WTC11 (cell line): Measurements from ENCODE around the gene MRPL40.

Source experiments
- CREM ChIP-seq: sonication (generic); formaldehyde crosslinking; IDR thresholded peaks from 2 replicates; pipeline ENCODE4 v1.8.1; 2022; ENCODE audit warnings: mild to moderate bottlenecking, missing genetic modification reagents, moderate library complexity
- MXD4 ChIP-seq: fragments of 250-450 bp; sonication (Bioruptor Pico); IDR thresholded peaks from 2 replicates; pipeline ENCODE4 v1.8.0; 2021; ENCODE audit warnings: mild to moderate bottlenecking, moderate library complexity, borderline replicate concordance
- NFYB ChIP-seq: sonication (generic); formaldehyde crosslinking; conservative IDR thresholded peaks from 2 replicates; pipeline ENCODE4 v1.8.0; 2022; ENCODE audit warnings: low read depth, missing genetic modification reagents
- NR2C2 ChIP-seq: sonication (generic); formaldehyde crosslinking; IDR thresholded peaks from 2 replicates; pipeline ENCODE4 v1.8.0; 2022; ENCODE audit warnings: mild to moderate bottlenecking, missing genetic modification reagents
- PRDM15 ChIP-seq: sonication (generic); formaldehyde crosslinking; IDR thresholded peaks from 2 replicates; pipeline ENCODE4 v1.8.0; 2022; ENCODE audit warnings: missing genetic modification reagents
- SP1 ChIP-seq: sonication (generic); formaldehyde crosslinking; conservative IDR thresholded peaks from 2 replicates; pipeline ENCODE4 v1.8.1; 2022; ENCODE audit warnings: missing genetic modification reagents
- ZNF263 ChIP-seq: sonication (generic); formaldehyde crosslinking; IDR thresholded peaks from 2 replicates; pipeline ENCODE4 v1.8.1; 2022; ENCODE audit warnings: low read depth, mild to moderate bottlenecking, moderate library complexity, missing genetic modification reagents
- TF ChIP-seq, protein P1 (sequence below): fragments of 200-600 bp; IDR thresholded peaks from 2 replicates; pipeline ENCODE4 v1.8.0; 2022; ENCODE audit warnings: antibody characterized with exemption
- TF ChIP-seq, protein P2 (sequence below): sonication (generic); formaldehyde crosslinking; IDR thresholded peaks from 2 replicates; pipeline ENCODE4 v1.8.1; 2022; ENCODE audit warnings: low read depth, missing genetic modification reagents, borderline replicate concordance
- TF ChIP-seq, protein P3 (sequence below): sonication (generic); formaldehyde crosslinking; IDR thresholded peaks from 2 replicates; pipeline ENCODE4 v1.8.0; 2022; ENCODE audit warnings: mild to moderate bottlenecking, missing genetic modification reagents

DNA sequence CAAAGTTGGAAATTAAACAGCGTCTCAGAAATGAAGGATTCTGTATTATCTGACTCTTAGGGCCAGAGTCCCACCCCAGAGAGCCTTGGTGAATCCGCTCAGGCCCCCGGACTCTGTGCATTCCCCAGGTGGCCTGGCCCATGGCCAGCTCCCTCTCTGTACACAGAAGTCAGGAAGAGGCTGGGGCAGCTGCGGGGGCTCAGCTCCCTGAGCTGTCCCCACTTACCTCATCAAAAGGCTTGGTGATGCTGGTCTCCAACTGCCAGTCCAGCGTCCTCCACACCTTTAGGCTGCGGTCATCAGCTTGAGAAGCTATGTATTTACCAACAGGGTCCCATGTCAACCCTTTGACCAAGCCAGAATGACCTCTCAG lies 35.8 kb upstream of the MRPL40 start:
- TF ChIP-seq NR2C2 (CRISPR knock-in tag) (no peak), NFYB (CRISPR knock-in tag) (no peak), CREM (CRISPR knock-in tag) (no peak), SP1 (CRISPR knock-in tag) (no peak), MXD4 (CRISPR knock-in tag) (no peak), ZNF263 (CRISPR knock-in tag) (no peak), PRDM15 (no peak)
- TF ChIP-seq, protein P1, sequence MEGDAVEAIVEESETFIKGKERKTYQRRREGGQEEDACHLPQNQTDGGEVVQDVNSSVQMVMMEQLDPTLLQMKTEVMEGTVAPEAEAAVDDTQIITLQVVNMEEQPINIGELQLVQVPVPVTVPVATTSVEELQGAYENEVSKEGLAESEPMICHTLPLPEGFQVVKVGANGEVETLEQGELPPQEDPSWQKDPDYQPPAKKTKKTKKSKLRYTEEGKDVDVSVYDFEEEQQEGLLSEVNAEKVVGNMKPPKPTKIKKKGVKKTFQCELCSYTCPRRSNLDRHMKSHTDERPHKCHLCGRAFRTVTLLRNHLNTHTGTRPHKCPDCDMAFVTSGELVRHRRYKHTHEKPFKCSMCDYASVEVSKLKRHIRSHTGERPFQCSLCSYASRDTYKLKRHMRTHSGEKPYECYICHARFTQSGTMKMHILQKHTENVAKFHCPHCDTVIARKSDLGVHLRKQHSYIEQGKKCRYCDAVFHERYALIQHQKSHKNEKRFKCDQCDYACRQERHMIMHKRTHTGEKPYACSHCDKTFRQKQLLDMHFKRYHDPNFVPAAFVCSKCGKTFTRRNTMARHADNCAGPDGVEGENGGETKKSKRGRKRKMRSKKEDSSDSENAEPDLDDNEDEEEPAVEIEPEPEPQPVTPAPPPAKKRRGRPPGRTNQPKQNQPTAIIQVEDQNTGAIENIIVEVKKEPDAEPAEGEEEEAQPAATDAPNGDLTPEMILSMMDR = no peak
- TF ChIP-seq, protein P2, sequence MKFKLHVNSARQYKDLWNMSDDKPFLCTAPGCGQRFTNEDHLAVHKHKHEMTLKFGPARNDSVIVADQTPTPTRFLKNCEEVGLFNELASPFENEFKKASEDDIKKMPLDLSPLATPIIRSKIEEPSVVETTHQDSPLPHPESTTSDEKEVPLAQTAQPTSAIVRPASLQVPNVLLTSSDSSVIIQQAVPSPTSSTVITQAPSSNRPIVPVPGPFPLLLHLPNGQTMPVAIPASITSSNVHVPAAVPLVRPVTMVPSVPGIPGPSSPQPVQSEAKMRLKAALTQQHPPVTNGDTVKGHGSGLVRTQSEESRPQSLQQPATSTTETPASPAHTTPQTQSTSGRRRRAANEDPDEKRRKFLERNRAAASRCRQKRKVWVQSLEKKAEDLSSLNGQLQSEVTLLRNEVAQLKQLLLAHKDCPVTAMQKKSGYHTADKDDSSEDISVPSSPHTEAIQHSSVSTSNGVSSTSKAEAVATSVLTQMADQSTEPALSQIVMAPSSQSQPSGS (CRISPR knock-in tag) = no peak
- TF ChIP-seq, protein P3, sequence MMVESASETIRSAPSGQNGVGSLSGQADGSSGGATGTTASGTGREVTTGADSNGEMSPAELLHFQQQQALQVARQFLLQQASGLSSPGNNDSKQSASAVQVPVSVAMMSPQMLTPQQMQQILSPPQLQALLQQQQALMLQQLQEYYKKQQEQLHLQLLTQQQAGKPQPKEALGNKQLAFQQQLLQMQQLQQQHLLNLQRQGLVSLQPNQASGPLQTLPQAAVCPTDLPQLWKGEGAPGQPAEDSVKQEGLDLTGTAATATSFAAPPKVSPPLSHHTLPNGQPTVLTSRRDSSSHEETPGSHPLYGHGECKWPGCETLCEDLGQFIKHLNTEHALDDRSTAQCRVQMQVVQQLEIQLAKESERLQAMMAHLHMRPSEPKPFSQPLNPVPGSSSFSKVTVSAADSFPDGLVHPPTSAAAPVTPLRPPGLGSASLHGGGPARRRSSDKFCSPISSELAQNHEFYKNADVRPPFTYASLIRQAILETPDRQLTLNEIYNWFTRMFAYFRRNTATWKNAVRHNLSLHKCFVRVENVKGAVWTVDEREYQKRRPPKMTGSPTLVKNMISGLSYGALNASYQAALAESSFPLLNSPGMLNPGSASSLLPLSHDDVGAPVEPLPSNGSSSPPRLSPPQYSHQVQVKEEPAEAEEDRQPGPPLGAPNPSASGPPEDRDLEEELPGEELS (CRISPR knock-in tag) = no peak
